NCI-H82 treated with DMSO at 0.1 percent for 48 hours (cell line): ENCODE measurements around the gene RBM33.

Source experiments
- DNase-seq: peaks from one replicate; lab custom pipeline; 2025; ENCODE audit not compliant: unreplicated experiment; lab: John Stamatoyannopoulos, UW

RBM33 gene

GRCh38 chr7:155818154-155818819, 173.8 kb downstream of the RBM33 start:
- DNase-seq, result no peak

DNA sequence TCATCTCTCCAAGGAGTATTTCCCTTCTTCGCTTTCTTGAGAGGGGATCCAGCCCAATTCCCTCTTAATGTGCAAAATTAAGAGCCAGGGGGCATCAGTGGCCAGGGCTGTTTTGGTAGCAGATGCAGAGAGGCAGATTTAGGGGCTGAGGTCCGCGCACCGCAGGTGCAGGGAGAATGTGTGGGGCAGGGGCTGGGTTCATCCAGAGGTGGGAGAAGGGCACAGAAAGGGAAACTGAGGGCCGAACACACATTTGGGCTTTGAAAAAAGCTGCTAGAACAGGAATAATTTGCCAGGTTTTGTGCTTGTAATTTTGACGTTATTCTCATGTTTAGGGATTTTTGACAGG, 174.3 kb downstream of the RBM33 start:
- no peak for DNase-seq

DNA sequence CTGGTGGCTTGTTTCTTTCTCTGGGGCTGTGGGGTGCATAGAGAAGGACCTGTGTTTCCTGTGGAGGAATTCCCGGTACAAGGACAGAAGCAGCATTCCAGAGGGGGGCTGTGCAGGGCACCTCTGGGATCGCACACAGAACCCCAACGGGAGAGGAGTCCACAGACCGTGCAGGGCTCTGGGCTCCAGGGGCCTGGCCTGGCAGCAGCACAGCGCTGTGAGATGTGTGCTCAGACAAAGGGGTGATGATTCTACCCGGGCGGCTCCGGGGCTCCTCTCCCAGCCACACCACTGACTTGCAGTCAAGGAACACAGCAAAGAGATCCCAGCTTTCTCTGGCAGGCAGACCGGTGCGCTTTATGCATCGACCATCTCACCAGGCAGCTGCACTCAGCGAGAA, 174.7 kb downstream of the RBM33 start:
- DNase-seq, result no peak

DNA sequence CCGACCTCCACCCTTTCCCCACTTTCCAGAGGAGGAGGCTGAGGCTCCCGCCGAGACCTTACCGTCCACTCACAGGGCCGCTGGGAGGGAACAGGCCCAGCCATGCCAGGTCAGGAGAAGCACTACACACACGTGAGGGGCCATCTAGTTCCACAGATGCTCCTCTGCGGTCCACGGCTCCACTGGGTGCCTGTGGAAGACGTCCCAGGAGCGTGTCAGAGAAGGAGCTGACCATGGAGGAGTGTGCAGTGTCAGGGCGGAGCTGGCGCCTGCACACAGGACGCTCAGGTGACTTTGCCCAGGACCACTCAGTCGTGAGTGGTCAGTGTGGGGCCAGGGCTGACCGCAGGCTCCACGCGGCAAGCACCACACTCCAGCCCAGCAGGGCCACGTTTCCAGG, 175.8 kb downstream of the RBM33 start:
- DNase-seq, result no peak

DNA sequence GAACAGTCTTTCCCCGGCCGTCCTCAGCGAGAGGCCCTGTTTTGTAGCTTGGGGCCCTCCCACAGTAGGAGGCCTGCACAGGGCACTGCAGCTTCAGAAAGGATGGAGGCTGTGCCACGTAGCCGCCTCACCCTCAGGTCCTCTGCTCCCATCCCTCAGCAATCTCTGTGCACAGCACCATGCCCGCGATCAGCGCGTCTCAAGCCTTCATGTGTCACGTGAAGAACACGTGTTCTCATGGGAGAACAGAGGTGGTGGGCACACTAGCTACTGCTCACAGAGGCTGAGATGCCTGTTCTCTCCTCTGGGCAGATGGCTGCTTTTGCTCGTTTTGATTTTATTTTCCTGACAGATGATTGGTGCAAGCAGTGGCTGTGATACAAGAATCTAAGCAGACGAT, 176.3 kb downstream of the RBM33 start:
- DNase-seq, result no peak

DNA sequence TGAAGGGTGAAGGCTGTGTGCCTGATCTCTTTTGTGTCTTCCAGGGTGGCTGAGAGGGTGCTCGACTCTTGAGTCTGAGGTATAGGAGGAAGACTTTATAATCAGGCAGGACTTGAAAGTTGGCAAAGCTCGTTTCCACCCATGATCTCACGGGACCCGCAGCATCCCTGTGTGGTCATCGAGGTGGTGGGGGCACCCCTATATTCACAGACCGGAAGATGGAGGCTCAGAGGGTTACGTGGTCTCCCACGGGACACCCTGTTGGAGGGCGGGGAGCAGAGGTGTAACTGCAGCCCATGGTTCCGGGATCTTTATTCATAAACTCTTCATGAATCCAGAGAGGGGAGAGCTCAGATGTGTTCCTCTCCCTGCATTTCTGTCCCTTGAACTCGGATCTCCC, 177.4 kb downstream of the RBM33 start:
- no peak for DNase-seq

DNA sequence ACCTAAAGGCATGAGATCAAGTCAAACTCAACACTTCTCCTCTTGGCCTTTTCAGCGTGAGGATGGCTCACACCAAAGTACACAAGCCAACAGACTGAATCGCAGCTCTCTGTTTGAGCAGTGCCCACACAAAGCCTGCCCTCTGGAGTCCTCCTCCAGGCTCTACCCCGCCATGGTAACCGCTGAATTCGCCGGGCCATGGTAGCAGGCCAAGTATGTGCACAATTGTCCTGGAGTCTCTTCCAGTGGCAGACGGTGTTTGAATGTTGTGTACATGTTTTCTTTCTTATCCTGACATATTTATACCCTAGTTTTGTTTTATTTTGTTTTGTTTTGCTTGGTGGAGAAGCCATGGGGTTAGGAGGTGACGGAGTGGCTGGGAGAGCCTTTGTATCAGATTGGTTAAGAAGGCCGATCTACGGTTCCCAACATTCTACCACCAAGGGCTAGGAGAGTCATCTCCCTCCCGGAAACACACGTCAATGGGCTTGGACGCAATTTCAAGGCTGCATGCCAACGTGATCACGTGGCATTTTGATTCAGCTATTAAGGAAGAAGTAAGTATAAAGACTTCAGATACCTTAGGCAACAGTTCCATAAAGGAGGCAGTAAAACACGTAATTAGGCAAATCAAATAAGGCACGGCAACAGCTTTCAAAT, 179.9 kb downstream of the RBM33 start:
- no peak for DNase-seq

GRCh38 chr7:155825336-155825735, 180.9 kb downstream of the RBM33 start:
- no peak for DNase-seq

DNA sequence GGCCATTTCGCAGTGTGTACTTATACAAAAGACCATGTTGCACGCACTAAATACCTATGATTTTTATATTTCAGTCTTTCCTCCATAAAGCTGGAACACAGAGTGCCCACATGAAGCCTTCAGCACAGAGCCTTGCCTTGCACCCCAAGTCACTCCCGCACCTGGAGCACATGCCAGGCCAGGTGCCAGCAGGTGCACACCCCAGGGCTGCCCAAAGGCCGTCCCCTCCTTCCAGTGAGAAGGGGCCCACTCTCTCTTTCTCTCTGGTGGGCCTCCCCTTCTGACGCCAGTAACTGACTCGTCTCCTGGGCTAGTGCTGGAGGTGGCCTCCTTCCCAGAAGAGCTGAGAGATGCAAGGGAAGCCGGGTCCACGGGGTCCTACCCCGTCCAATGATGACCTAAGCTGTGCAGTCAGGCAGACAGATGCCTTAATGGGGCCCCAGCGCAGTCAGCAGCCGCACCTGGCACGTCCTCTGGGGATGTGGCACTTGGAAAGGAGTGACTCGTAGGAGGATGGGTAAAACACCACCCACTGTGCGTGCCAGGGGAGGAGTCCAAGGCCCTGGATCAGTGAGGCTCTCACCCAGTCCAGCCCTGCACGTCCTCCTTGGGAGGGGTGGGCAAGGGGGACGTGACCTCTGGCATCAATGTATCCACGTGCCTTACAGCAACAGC, 185.5 kb downstream of the RBM33 start:
- DNase-seq, result no peak
